ENCODE results near the gene CCNA1. TPM values are rescaled to one million over a fixed set of nuclear protein-coding genes. Genes with fewer than 3 reads are reported as not detected.
A peak's percentile ranks its signal among the peaks of the same experiment; 100 is the strongest.

Gene CCNA1
- total RNA-seq, 1 donor from 2014 or later: 0.17 TPM

- H3K36me3 ChIP-seq (ENCODE audit: control insufficient read depth, insufficient read depth, low read length): no peaks in the 10 kb centered on the region
Measured at GRCh38 chr13:36456577-36456976, 24.3 kb downstream of the CCNA1 start.

DNA sequence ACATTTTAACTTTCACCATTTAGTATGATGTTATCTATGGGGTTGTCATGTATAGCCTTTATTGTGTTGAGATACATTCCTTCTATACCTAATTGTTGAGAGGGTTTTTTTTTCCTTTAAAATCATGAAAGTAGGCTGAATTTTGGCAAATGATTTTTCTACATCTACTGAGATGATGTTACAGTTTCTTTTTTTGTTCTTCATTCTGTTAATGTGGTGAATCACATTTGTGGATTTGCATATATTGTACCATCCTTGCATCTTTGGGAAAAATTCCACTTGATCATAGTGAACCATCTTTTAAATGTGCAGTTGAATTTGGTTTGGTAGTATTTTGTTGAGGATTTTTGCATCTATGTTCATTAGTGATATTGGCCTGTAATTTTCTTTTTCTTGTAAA, 29.2 kb downstream of the CCNA1 start:
- Histone ChIP-seq H3K27me3 (ENCODE audit: control insufficient read depth, insufficient read depth, low read length) (no peaks in the 10 kb centered on the region), H3K36me3 (ENCODE audit: control insufficient read depth, insufficient read depth, low read length) (no peaks in the 10 kb centered on the region), H3K4me3 (ENCODE audit: low read depth, low read length) (no peak overlapping the region)
- TF ChIP-seq, protein P1, sequence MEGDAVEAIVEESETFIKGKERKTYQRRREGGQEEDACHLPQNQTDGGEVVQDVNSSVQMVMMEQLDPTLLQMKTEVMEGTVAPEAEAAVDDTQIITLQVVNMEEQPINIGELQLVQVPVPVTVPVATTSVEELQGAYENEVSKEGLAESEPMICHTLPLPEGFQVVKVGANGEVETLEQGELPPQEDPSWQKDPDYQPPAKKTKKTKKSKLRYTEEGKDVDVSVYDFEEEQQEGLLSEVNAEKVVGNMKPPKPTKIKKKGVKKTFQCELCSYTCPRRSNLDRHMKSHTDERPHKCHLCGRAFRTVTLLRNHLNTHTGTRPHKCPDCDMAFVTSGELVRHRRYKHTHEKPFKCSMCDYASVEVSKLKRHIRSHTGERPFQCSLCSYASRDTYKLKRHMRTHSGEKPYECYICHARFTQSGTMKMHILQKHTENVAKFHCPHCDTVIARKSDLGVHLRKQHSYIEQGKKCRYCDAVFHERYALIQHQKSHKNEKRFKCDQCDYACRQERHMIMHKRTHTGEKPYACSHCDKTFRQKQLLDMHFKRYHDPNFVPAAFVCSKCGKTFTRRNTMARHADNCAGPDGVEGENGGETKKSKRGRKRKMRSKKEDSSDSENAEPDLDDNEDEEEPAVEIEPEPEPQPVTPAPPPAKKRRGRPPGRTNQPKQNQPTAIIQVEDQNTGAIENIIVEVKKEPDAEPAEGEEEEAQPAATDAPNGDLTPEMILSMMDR (IDR thresholded peaks at IDR 0.05; ENCODE audit: insufficient read depth, low read length, poor library complexity, severe bottlenecking): no peak
- no peak for DNase-seq (ENCODE audit: low read depth)

More at GRCh38 chr13:36456577-36456976, 24.3 kb downstream of the CCNA1 start:
- Histone ChIP-seq H3K27me3 (ENCODE audit: control insufficient read depth, insufficient read depth, low read length) (no peaks in the 10 kb centered on the region), H3K4me3 (ENCODE audit: low read depth, low read length) (no peak overlapping the region)
- no peak for DNase-seq (ENCODE audit: low read depth)
- TF ChIP-seq, protein P1 (IDR thresholded peaks at IDR 0.05; ENCODE audit: insufficient read depth, low read length, poor library complexity, severe bottlenecking): no peak

DNA sequence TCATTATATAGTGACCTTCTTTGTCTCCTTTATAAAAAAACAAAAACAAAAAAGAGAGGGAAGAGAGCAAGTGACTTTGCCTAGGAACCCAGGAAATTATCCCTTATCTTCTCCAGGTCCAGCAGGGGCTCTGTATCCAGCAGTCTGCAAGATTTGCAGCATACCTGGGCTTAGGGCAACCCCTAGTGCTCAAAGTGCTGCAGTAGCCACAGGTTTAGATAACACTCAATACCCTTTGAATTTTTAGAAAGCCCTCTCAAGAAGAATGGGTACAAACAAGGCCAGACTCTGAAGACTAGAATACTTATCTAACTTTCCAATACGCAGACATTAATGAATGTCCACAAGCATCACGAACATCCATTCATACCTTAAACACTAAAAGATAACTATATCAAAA, 43.2 kb downstream of the CCNA1 start:
- no peak overlapping the region for H3K4me3 ChIP-seq (ENCODE audit: low read depth, low read length)
- no peaks in the 10 kb centered on the region for H3K36me3 ChIP-seq (ENCODE audit: control insufficient read depth, insufficient read depth, low read length)
- no peak for DNase-seq (ENCODE audit: low read depth)
- TF ChIP-seq, protein P1 (IDR thresholded peaks at IDR 0.05; ENCODE audit: insufficient read depth, low read length, poor library complexity, severe bottlenecking): peak; percentile 9
- H3K27me3 ChIP-seq (ENCODE audit: control insufficient read depth, insufficient read depth, low read length): no peaks in the 10 kb centered on the region

DNA sequence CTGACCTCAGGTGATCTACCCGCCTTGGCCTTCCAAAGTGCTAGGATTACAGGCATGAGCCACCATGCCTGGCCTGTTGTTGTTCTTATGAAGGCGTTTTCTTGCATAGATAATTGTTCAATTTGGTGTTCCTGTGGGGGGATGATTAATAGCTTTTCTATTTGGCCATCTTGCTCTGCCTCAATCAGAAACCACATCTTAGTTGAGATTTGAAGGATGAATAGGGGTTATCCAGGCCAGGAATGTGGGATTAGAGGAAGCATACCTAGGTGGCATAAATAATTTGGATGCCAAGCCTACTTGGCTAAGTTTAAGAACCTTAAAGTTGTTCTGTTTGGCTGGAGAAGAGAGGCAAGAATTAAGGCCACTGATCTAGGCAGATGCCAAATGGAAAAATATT, 44.4 kb downstream of the CCNA1 start:
- Histone ChIP-seq H3K36me3 (ENCODE audit: control insufficient read depth, insufficient read depth, low read length) (no peaks in the 10 kb centered on the region), H3K27me3 (ENCODE audit: control insufficient read depth, insufficient read depth, low read length) (no peaks in the 10 kb centered on the region), H3K4me3 (ENCODE audit: low read depth, low read length) (no peak overlapping the region)
- DNase-seq (ENCODE audit: low read depth): no peak
- TF ChIP-seq, protein P1 (IDR thresholded peaks at IDR 0.05; ENCODE audit: insufficient read depth, low read length, poor library complexity, severe bottlenecking): no peak

GRCh38 chr13:36480726-36481427, 48.6 kb downstream of the CCNA1 start:
- no peak for DNase-seq (ENCODE audit: low read depth)
- no peaks in the 10 kb centered on the region for H3K36me3 ChIP-seq (ENCODE audit: control insufficient read depth, insufficient read depth, low read length)
- H3K27me3 ChIP-seq (ENCODE audit: control insufficient read depth, insufficient read depth, low read length): no peaks in the 10 kb centered on the region
- no peak overlapping the region for H3K4me3 ChIP-seq (ENCODE audit: low read depth, low read length)
- TF ChIP-seq, protein P1 (IDR thresholded peaks at IDR 0.05; ENCODE audit: insufficient read depth, low read length, poor library complexity, severe bottlenecking): no peak

DNA sequence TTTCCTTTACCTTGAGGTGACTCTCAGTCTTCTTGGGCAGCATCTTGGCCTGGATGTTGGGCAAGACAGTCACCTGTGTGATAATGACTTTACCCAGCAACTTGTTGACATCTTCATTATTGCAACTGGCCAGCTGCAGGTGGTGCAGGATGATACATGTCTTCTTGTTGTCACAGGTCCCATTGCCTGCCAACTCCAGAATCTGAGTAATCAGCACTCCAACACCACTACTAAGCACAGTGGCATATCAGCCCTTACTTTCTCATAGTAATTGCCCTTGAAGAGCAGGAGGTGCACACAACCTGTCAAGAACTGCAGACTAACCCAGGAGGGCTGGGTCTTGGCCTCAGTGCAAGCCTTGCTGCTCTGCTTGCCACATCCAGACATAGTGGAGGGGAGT, 57.8 kb downstream of the CCNA1 start:
- no peak overlapping the region for H3K4me3 ChIP-seq (ENCODE audit: low read depth, low read length)
- no peaks in the 10 kb centered on the region for H3K36me3 ChIP-seq (ENCODE audit: control insufficient read depth, insufficient read depth, low read length)
- DNase-seq (ENCODE audit: low read depth): no peak
- TF ChIP-seq, protein P1 (IDR thresholded peaks at IDR 0.05; ENCODE audit: insufficient read depth, low read length, poor library complexity, severe bottlenecking): no peak
- no peaks in the 10 kb centered on the region for H3K27me3 ChIP-seq (ENCODE audit: control insufficient read depth, insufficient read depth, low read length)

Data from kidney epithelial cell (primary cell).